ENCODE data around the gene ADCK1. TPM values are rescaled to one million over a fixed set of nuclear protein-coding genes. Genes with fewer than 3 reads are reported as not detected.

The ADCK1 gene
- total RNA-seq, 2 experiments from 2014 or later: 7.1 to 8.7 TPM

- no peaks in the 10 kb centered on the region for H3K27me3 Mint-ChIP-seq
- H3K27ac Mint-ChIP-seq: no peak overlapping the region
- intact Hi-C loops (cut with DNase I, micrococcal nuclease): no loop called here
- no peak overlapping the region for H3K4me3 Mint-ChIP-seq
- CTCF ChIA-PET: no interaction called here
- no peak overlapping the region for H3K27ac ChIP-seq (ENCODE audit: low read depth in 1 of 2, low read length in 2 of 2)
- peaks cover 18% of the 10 kb centered on the region for H3K9me3 Mint-ChIP-seq
- H3K9me3 ChIP-seq (ENCODE audit: control insufficient read depth in 1 of 2, insufficient read depth in 1 of 2, low read length in 2 of 2): peaks cover 0 to 11% of the 10 kb centered on the region in 2 experiments
- H3K4me3 ChIP-seq (ENCODE audit: low read length): no peak overlapping the region
- H3K36me3 Mint-ChIP-seq (ENCODE audit: low read depth): peaks cover 90% of the 10 kb centered on the region
- ATAC-seq (ENCODE audit: poor library complexity): no peak
- no peaks in the 10 kb centered on the region for H3K4me1 ChIP-seq (ENCODE audit: insufficient read depth, low read length)
- H3K27me3 ChIP-seq (ENCODE audit: control insufficient read depth in 1 of 2, insufficient read depth in 2 of 2, low read length in 2 of 2): no peaks in the 10 kb centered on the region
- no peak for DNase-seq
- no peak for TF ChIP-seq CTCF (IDR thresholded peaks at IDR 0.05)
- H3K36me3 ChIP-seq (ENCODE audit: insufficient read depth, low read length): peaks cover 13% of the 10 kb centered on the region
- POLR2A ChIA-PET: no interaction called here
- no peaks in the 10 kb centered on the region for H3K4me1 Mint-ChIP-seq (ENCODE audit: low read depth)
These were observed 90.1 kb downstream of the ADCK1 start for GRCh38 chr14:77889971-77890442.

GRCh38 chr14:77890873-77891272, 91.0 kb downstream of the ADCK1 start:
- Mint-ChIP-seq H3K27ac (no peak overlapping the region), H3K4me1 (ENCODE audit: low read depth) (no peaks in the 10 kb centered on the region), H3K9me3 (peaks cover 18% of the 10 kb centered on the region), H3K36me3 (ENCODE audit: low read depth) (peaks cover 87% of the 10 kb centered on the region), H3K4me3 (no peak overlapping the region), H3K27me3 (no peaks in the 10 kb centered on the region)
- peaks cover 0 to 11% of the 10 kb centered on the region in 2 experiments for H3K9me3 ChIP-seq (ENCODE audit: control insufficient read depth in 1 of 2, insufficient read depth in 1 of 2, low read length in 2 of 2)
- no peaks in the 10 kb centered on the region for H3K27me3 ChIP-seq (ENCODE audit: control insufficient read depth in 1 of 2, insufficient read depth in 2 of 2, low read length in 2 of 2)
- no peak for TF ChIP-seq CTCF (IDR thresholded peaks at IDR 0.05)
- no peak overlapping the region for H3K4me3 ChIP-seq (ENCODE audit: low read length)
- DNase-seq: no peak
- CTCF ChIA-PET: no interaction called here
- no peaks in the 10 kb centered on the region for H3K4me1 ChIP-seq (ENCODE audit: insufficient read depth, low read length)
- POLR2A ChIA-PET: no interaction called here
- intact Hi-C loops (cut with DNase I, micrococcal nuclease): no loop called here
- ATAC-seq (ENCODE audit: poor library complexity): no peak
- H3K36me3 ChIP-seq (ENCODE audit: insufficient read depth, low read length): peaks cover 13% of the 10 kb centered on the region
- no peak overlapping the region for H3K27ac ChIP-seq (ENCODE audit: low read depth in 1 of 2, low read length in 2 of 2)

GRCh38 chr14:77892381-77892871, 92.5 kb downstream of the ADCK1 start:
- H3K36me3 Mint-ChIP-seq (ENCODE audit: low read depth): peaks cover 80% of the 10 kb centered on the region
- POLR2A ChIA-PET: no interaction called here
- H3K4me3 Mint-ChIP-seq: no peak overlapping the region
- no peaks in the 10 kb centered on the region for H3K4me1 ChIP-seq (ENCODE audit: insufficient read depth, low read length)
- no peaks in the 10 kb centered on the region for H3K4me1 Mint-ChIP-seq (ENCODE audit: low read depth)
- no peak for ATAC-seq (ENCODE audit: poor library complexity)
- no peaks in the 10 kb centered on the region for H3K27me3 ChIP-seq (ENCODE audit: control insufficient read depth in 1 of 2, insufficient read depth in 2 of 2, low read length in 2 of 2)
- H3K36me3 ChIP-seq (ENCODE audit: insufficient read depth, low read length): peaks cover 8% of the 10 kb centered on the region
- H3K27ac Mint-ChIP-seq: no peak overlapping the region
- H3K9me3 Mint-ChIP-seq: peaks cover 18% of the 10 kb centered on the region
- peaks cover 0 to 7% of the 10 kb centered on the region in 2 experiments for H3K9me3 ChIP-seq (ENCODE audit: control insufficient read depth in 1 of 2, insufficient read depth in 1 of 2, low read length in 2 of 2)
- CTCF ChIA-PET: no interaction called here
- no peak for TF ChIP-seq CTCF (IDR thresholded peaks at IDR 0.05)
- no peak overlapping the region for H3K27ac ChIP-seq (ENCODE audit: low read depth in 1 of 2, low read length in 2 of 2)
- H3K27me3 Mint-ChIP-seq: no peaks in the 10 kb centered on the region
- no peak for DNase-seq
- intact Hi-C loops (cut with DNase I, micrococcal nuclease): no loop called here
- H3K4me3 ChIP-seq (ENCODE audit: low read length): no peak overlapping the region
